Measurements from ENCODE around the gene USP6NL.
"Not testable (repeated sequence)": the region's sequence is repeated elsewhere in the genome, so short reads cannot be mapped to it uniquely, and the experiment has no call there.

Gene USP6NL

DNA sequence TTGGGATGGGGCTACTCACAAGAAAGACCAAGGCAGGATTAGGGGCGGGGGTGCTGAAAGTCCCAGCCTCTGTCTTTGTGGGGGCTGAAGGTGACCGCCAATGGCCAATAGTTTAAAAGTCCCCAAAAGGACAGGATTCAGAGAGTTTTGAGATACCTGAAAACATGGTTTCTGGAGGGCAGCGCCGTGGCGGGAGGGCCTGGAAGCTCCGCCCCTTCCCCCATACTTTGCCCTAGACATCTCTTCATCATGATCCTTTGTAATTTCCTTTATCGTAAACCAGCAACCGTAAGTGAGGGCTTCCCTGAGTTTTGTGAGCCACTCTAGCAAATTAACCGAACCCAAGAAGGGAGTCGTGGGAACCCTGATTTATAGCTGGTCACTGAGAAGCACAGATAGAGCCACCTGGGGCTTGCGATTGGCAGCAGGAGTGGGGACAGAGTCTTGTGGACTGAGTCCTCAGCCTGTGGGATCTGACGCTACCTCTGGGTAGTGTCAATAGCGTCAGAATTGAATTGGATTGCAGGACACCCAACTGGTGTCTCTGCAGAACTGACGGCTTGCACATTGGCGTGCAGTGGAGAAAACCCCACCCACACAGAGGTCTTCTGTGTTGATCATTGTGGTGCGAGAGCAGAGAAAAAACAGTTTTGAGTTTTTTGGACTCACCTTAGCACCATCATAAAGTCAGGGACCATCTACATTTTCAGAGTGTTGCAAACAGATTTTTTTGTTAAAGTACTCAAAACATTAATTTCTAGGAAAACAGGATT, 169.3 kb downstream of the USP6NL start:
- DNase-seq, result no peak

DNA sequence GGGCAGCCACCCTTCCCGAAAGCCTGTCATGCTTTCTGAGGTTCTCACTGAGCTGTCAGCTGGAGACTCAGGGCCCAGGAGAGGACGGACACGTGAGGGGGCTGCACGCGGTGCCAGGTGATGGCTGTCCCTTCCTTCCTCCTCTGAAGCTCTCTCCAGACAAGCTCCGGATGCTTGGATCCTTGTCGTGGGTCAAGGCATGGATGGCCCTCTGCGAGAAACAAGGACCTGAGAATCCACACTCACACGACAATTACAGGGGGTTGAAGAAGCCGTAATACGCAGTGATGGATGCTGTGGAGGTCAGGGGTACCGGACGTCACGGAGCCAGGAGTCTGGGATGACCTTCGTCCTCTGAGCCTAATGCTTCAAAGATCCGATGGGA, 170.3 kb downstream of the USP6NL start:
- DNase-seq, result no peak

DNA sequence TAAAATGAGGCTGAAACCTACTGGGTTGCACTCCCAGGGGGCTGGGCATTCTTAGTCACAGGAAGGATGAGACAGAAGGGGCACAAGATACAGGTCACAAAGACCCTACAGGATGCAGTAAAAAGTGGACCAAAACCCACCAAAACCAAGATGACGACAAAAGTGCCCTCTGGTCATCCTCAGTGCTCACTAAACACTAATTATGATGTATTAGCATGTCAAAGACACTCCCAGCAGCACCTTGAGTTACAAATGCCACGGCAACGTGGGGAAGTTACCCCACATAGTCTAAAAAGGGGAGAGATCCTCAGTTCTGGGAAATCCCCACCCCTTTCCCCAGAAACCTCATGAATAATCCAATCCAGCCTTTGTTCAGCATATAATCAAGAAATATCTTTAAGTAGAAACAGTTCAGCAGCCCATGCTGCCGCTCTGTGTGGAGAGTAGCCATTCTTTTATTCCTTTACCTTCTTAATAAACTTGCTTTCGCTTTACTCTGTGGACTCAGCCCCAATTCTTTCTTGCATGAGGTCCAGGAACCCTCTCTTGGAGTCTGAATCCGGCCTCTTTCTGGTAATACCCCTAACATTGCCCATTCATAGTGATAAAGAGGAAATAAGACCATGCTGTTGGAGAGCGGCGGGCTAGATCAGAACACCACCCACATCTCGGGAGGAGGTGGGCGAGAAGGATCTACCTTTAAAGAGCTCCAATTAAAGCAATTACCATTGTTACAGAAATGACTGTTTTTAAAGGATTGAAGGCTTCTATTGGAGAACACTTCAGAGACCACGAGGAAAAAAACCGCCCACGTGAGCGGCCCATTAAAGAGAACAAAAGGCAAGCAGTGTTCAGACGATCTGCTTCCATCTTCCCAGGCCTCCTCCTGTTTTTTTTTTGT, 170.9 kb downstream of the USP6NL start:
- no peak for DNase-seq

DNA sequence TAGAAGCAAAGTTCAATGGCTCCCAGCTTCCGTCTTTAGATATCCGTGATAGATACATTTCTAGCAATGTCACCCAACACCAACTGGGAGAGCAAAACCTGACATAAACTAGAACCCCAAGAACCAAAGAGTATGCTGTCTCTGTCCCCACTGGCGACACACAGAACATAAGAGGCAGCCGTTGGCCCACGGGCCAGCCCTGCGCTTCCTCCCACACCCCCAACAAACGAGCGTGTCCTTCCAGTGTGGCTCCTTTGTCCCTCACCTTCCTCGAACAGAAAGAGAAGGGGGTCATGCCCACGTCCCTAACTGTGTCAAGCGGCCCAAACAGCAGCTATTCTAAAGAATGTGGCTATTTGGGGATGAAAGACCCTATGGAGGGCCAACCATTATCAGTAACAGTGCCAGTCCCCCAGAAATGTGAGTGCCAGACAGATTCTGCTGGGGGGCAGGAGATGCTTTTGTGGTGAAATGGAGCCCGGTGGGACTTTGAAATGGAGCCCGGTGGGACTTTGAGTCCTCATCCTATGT, 171.9 kb downstream of the USP6NL start:
- no peak for DNase-seq

DNA sequence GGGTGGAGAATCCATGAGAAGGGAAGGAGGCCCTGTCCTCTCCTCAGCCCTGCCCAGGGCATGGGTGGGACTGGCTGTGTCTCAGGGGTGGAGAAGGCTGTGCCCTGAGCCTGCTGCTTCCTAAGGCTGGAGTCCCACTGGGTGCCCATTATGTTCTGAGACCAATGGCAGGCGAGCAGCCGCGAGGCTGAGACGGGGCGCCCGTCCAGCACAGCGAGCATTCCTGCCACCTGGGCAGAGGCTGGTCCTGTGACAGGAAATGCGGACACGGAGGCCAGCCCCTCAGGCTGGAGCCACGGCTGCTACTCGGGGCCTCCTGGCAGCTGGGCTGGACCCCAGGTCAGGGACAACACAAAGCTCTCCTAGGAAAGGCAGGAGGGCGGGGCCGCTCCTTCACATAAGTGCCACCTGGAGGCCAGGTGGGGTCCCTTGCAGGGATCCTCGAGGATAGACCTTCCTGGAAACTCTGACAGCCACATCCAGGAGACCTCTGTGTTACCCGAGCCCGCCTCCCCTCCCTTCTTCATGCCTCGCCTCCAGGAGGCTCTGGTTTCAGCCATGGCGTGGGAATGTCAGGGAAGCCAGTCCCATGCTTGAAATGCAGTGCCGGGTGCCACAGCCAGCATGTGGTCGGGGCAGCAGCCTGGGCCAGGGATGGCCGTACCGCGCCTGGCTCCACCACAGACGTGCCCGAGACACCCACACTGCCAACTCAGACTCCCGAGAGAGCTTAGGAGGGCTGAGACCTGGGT, 173.9 kb downstream of the USP6NL start:
- no peak for DNase-seq

DNA sequence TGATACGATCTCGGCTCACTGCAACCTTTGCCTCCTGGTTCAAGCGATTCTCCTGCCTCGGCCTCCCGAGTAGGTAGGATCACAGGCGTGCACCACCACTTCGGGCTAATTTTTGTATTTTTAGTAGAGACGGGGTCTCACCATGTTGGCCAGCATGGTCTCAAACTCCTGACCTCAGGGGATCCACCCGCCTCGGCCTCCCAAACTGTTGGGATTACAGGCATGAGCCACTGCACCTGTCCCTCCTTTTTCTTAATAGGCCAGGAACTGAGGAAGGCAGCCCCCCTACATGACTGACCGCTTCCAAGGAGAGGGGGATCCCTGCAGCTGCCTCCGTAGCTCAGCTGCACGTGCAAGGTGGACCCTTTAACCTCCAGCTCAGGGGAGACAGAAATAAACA, 175.0 kb downstream of the USP6NL start:
- not testable (repeated sequence) for DNase-seq

DNA sequence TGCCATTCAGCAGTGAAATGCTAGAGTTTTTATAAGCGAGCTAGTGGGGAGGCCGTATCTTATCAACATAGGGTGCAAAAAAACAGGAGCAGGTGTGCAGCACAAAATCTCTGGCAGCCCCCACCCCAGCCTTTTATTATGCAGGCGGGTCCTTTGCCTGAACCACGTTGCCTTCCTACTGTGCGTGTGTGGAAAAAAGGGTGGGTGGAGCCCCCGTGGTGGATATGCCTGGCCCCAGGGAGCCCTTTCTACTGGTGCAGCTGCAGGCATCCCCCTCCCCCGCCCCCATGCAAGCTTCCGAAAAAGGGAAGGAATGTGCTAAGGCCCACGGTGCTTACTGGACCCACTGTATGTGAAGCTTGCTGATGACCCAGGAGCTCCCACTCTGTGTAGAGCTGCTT, 175.9 kb downstream of the USP6NL start:
- no peak for DNase-seq

DNA sequence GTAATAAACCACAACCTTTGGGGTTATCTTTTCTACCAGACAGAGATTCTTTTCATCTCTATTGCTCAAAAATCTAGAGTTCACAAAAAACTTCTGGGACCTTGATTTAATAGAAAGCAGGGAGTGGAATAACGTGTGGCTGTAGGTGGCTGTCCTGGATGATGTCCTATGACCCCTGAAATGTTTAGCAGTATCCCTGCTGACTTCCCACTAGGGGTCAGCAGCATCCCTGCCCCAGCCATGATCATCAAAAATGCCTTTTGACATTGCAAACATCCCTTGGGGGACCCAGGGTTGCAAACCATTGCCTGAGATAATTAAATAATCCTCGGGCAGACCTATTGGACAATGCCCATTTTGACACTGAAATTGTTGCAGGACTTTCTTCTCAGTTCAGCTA, 177.1 kb downstream of the USP6NL start:
- no peak for DNase-seq

DNA sequence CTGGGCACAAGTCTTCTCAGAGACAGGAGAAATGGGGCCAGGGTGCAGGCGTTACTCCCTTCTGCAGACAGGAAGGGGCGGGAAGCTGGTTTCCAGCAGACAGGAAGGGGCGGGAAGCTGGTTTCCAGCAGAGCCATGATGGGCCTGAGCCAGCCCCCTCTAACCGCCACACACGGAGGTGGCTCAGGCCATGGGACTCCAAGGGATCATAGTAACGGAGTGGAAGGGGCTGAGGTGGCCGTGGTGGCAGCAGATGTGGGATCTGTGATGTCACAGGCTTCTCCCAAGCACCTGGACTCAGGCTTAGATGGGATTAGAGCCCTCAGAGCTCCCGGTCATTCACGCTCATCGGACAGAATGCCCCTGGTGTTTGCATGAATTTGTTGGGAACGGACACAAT, 177.8 kb downstream of the USP6NL start:
- DNase-seq, result no peak

DNA sequence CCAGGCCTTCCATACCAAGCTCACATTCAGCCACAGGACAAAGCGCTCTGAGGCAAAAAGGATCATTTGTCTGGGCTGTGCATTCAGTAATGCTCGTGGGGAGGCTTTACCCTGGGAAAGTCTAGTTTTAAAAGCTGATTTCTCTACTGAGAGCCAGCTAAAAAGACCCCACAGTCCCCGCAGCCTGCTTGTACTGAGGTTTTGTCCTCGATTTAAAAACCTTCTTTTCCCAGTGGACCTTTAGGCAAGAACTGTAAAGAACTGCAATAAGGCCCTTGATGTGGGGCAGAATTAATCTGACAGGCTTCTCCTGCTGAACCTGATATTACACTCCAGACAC, 180.3 kb downstream of the USP6NL start:
- no peak for DNase-seq

DNA sequence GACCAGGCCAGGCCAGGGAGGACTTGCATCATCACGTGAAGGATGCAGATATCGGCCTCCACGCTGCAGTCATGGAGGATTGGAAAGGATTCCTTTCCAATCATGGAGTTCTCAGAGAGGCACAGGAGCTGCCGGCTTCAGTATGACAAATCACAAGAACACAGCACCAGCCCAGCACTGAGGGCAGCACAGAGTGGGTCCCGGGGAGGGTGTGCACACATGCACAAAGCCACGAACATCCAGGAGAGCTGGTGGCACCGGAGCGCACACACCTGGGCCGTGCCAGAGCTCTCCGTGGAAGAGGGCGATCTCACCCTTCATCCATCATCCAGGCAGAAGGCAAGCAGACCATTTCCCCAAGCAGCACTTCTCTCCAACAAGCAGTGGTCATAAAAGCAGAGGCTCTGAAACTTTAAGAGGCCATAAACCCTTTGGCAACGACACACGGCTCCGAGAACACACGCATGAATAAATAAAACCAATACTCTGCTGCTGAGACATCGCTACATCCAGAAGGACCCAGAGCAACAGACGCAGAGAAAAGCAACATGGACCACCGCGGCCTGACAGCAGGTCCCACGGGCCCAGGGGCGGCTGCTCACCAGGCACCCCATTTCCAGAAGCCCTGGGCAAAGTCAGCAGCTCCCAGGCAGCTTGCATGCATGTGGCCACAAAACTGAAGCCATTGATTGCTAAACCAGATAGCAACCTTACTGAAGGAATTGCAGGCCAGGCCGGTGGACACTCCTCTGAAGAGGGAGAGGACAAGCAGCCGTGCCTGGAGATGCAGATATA, 180.8 kb downstream of the USP6NL start:
- no peak for DNase-seq

DNA sequence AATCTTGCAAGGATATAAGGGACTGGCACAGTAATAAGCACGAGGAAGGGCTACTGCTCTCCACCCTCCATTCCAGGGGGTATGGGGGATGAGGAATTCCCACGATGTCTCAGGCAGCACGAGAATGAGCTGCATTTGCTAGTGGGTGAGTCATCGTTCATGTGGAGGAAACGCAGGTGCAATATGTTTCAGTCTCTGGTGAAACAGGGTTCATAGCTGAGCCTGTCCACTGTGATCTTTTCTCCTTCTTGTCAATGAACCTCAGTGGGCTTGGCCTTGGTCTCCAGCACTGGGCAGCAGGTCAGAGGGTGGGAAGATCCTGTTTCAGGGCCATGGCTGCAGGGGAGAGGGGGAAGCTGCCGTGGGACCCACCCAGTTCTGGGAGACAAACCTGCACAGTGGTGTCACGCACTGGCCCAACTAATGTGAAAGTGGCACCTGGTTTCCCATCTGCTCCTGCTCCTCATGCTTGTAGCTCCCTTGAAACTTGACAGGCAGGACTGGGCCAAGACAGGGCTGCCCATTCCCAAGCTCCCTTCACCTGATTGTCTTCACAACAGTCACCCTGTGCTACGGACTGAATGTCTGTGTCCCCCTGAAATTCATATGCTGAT, 181.9 kb downstream of the USP6NL start:
- DNase-seq, result no peak

DNA sequence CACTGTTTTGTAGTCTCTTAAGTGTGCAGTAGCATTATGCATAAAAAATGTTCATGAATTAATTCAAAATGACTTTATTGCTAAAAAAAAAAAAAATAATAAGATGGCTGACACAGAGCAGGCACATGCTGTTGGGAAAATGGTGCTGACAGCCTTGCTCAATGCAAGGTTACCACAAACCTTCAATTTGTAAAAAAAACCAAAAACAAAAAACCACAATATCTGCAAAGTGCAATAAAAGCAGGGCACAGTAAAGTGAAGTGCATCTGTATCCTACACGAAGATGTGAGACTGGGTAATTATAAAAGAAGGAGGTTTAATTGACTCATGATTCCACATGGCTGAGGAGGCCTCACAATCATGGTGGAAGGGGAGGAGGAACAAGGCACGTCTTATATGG, 185.8 kb downstream of the USP6NL start:
- no peak for DNase-seq

DNA sequence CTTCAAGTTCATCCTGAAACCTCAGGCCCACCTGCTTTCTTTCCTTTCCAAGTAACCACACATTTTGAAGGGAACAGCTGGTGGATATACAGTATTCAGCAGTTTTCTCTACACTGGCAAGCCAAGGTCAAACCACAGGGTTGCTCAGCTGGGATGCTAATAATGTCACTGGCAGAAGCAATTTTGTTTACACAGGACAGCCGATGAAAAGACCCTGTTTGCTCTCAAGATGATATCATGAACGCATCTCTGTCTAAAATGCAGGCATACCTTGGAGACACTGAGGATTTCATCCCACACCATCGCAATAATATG, 186.2 kb downstream of the USP6NL start:
- DNase-seq, result no peak

DNA sequence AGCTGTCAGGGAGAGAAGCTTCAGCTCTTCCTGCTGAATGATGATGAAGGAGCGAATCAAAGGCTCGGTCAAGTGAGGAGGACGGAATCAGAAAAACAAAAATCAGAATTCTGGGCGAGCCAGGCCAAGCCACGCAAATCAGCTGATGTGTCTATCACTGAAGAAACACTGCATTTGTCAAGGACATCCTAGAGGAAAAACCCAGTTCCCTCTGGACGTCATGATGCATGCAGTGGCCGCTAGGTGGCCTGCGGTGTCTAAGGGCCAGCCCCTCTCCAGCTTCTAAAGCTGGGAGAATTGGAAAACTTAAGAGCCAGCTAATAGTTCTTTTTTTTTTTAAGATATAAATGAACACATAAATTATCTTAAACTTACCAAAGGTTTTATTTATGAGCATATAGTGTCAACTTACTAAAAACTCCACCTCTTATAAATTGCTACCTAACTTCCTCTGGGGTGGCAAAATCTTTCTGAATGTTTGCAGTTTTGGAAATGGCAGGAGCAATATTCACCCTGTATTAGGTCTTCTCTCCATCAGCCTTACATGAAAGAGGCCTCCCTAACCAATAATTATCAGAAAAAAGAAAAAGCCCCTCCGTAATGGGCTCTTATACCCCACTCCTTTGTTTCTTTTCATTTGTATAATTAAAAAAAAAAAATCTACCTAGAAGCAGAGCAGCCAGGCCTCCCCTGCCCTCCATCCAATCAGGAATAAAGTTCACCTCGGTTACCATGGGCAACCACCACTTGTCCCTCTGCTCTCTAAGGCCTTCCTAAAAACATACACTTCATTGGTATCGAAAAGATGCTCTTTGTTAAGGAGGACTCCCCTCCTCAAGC, 186.8 kb downstream of the USP6NL start:
- DNase-seq, result peak; percentile 36

DNA sequence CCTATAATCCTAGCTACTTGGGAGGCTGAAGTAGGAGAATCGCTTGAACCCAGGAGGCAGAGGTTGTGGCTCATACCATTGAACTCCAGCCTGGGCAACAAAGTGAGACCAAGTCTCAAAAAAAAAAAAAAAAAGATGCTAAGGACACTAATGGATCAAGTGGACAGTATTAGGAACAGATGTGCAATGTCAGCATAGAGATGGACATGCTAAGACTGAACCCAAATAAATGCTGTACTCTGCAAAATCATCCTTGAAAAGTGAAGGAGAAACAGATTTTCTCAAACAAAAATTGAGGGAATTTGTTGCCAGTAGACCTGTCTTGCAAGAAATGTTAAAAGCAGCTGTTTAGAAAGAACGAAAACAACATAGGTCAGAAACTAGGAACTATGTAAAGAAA, 194.5 kb downstream of the USP6NL start:
- DNase-seq, result no peak

DNA sequence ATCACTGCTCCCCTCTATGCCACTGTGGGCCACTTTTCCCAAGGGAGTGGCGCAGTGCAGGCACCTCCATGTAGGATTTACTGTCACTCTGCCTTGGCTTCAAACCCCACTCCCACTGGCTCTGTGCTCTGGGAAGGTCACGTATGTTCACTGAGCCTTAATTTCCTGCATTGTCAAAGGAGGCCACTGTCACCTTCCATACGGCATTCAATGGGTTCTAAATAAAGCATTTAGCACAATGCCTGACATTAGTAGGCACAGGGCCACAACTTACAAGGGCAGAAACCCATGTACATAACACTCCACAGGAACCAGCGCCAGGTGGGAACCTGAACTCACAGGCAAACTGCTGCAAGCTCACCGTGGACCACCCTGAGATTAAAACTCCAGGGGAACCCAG, 196.4 kb downstream of the USP6NL start:
- no peak for DNase-seq

DNA sequence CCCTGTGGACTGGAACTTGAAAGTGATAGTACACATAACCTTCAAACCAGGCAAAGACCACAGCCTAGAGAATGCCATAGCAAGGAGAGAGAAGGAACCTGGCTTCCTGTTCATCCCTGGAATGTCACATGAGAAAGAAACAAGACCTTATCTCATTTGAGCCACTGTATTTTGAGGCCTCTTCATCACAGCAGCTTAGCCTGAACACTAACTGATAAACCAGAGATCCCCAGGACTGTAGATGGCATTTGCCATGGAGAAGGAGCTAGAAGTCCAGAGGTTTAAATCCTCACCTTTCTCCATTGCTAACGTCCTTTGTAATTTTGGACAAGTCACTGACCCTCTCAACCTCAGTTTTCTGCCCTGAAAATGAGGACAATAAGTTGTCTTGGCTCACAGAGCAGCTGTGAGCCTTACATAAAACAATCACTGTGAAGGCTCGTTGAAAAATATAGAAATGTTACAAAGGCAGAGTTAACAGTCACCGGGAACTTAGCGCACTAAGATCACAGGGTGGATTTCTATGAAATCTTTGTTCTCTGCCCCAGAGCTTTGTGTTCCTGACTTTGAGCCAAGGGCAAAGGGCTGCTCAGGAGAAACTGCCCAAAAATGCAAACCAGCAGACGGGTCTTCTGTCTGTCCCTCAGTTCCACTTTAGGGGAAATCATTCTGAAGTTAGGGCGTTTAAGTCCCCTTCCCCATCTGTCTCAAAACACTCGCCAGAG, 197.0 kb downstream of the USP6NL start:
- DNase-seq, result no peak

DNA sequence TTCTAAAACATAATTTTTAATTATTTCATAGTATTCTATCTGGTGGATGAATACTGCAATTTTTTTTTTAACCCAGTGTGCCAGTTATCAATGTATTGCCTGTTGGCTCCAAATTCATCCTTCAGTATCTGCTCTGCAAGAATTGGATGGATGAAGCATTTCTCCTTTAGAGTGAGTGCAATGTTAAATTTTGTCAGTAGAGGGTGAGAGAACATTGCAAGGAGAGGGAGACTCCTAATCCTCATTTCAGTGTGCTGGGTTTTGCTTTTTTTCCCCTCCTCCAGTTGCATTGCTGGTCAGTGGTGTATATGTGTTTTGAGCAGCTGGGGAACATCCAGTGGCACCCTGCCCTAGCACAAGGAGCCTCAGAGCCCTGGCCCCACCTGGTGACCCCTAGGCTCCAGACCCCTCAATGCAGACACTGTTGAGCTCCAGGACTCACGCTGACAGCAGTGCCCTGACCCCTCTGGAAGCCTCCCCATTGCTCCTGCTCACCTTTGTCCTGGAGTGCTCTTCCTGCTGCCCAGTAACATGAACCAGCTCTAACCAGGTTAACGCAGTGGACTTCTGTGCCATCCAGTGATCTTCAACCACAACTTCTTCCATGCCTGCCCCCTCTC, 199.4 kb downstream of the USP6NL start:
- DNase-seq, result no peak

DNA sequence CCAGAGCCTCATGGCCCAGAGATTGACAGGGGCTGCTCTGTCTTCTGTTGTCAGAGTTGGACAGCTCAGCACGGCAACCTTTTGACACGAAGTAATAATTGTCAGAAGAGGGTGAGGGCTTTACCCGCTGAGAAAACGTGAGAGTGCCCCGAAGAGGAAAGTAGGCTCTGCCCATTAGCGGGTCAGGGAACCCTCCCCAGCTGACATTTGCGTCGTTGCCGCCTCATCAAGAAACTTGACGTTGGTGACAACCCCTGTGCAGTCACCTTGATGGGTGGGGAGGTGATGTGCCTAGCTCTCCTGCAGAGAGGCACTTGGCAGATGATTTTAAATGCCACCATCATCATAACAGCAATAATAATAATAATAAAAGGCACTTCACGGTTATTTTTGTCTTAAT, 202.1 kb downstream of the USP6NL start:
- no peak for DNase-seq
